Measurements from ENCODE around the gene SHLD2.

DNA sequence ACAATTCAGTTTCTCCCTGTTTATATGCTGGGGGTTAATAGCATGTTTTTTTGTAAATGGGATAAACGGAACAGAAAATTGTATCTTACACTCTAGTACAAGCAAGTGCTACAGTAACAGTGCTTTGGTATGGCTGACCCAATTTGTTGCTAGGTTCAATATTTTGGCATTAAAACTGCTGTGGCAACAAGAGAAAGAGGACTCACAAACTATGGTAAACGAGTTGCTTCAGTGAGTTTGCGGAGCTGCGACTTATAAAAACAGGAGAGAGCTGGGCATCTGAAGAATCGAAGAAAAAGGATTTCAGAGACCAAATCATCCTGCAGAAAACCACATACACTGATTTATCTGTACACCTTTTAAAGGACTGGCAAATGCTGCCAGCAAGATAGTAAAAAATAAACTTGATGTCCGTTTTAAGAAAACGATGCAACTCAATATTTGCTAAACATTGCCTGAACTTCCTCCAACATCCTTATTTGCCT is 2.6 kb upstream of the SHLD2 start:
- no peak for TF ChIP-seq GATA3 (IDR thresholded peaks at IDR 0.05; ENCODE audit: low read depth, low read length)
- no peak for TF ChIP-seq GATA2 (IDR thresholded peaks at IDR 0.05; ENCODE audit: low read depth, low read length)

Measured in SH-SY5Y (cell line).